B cell (primary cell): ENCODE results near the gene NRROS. TPM values are rescaled to one million over a fixed set of nuclear protein-coding genes. Genes with fewer than 3 reads are reported as not detected.

ENCODE experiments used
- ATAC-seq: fragments of 200-7000 bp; cut with Tn5 transposase; one replicate; pipeline ENCODE4 v1.10.0; 2021; ENCODE audit warnings: low read depth, mild to moderate bottlenecking, moderate number of reproducible peaks, moderate library complexity
- CTCF ChIA-PET: fragments of 350-600 bp; sonication (Branson Sonifier 250); formaldehyde crosslinking; loops from one replicate; lab custom pipeline; 2021; ENCODE audit warnings: antibody characterized with exemption, inconsistent platforms; lab: Charles Lee
- POLR2A ChIA-PET: fragments of 350-600 bp; sonication (Branson Sonifier 250); formaldehyde crosslinking; loops from one replicate; lab custom pipeline; 2021; ENCODE audit warnings: antibody characterized with exemption; lab: Charles Lee
- DNase-seq: peaks from one replicate; pipeline ENCODE4 v3.0.0; 2013
- H2AFZ ChIP-seq: 2 replicates; pipeline ENCODE4 v1.6.1; 2012; ENCODE audit warnings: mild to moderate bottlenecking, low read depth, low read length; ENCODE audit not compliant: insufficient read depth, poor library complexity, severe bottlenecking
- H3K27ac ChIP-seq, 2 donors: 1 replicate in 1 of 2; 2 replicates in 1 of 2; pipeline ENCODE4 v1.5.1; 2012 to 2013; ENCODE audit warnings: low read length in 2 of 2, mild to moderate bottlenecking in 2 of 2, moderate library complexity in 1 of 2
- H3K27me3 ChIP-seq, 4 experiments: fragments of 200-600 bp in 1 of 4; sonication (generic) in 1 of 4; replicated peaks in 1 of 4; 1 replicate in 2 of 4; 2 replicates in 2 of 4; pipeline versions ENCODE4 v1.6.1 to v1.7.0; 2013 to 2016; ENCODE audit warnings: low read length in 3 of 4, mild to moderate bottlenecking in 2 of 4, mixed read lengths in 1 of 4, moderate library complexity in 1 of 4; ENCODE audit not compliant: insufficient read depth in 4 of 4, control insufficient read depth in 3 of 4; ENCODE audit errors: control extremely low read depth in 1 of 4
- H3K36me3 ChIP-seq, 2 experiments: replicated peaks in 1 of 2; 1 replicate in 1 of 2; 2 replicates in 1 of 2; pipeline versions ENCODE4 v1.6.1 to v1.7.1; 2013; ENCODE audit warnings: low read length in 1 of 2; ENCODE audit not compliant: insufficient read depth in 2 of 2, control insufficient read depth in 1 of 2; ENCODE audit errors: control extremely low read depth in 1 of 2, extremely low read depth in 1 of 2
- H3K4me1 ChIP-seq, 2 donors: fragments of 200-600 bp in 1 of 2; sonication (generic) in 1 of 2; 1 replicate in 1 of 2; 2 replicates in 1 of 2; pipeline versions ENCODE4 v1.5.1 to v1.6.1; 2013 to 2017; ENCODE audit warnings: low read length in 2 of 2; ENCODE audit not compliant: control insufficient read depth in 2 of 2, insufficient read depth in 2 of 2
- H3K4me2 ChIP-seq: replicated peaks from 2 replicates; pipeline ENCODE3; 2012; ENCODE audit warnings: mild to moderate bottlenecking, low read depth, low read length; ENCODE audit not compliant: poor library complexity, severe bottlenecking
- H3K4me3 ChIP-seq, 5 experiments: fragments of 200-600 bp in 1 of 5; sonication (generic) in 1 of 5; 1 replicate in 3 of 5; 2 replicates in 2 of 5; pipeline versions ENCODE4 v1.5.1 to v1.7.0; 2011 to 2016; ENCODE audit warnings: low read length in 4 of 5, mild to moderate bottlenecking in 4 of 5, low read depth in 2 of 5, control low read depth in 1 of 5, moderate library complexity in 1 of 5; ENCODE audit not compliant: insufficient read depth in 1 of 5; ENCODE audit errors: control extremely low read depth in 1 of 5, extremely low read depth in 1 of 5
- H3K79me2 ChIP-seq: fragments of 200-600 bp; sonication (generic); one replicate; pipeline ENCODE4 v1.6.0; 2016; ENCODE audit warnings: low read length; ENCODE audit not compliant: control insufficient read depth, insufficient read depth
- H3K9ac ChIP-seq: fragments of 200-600 bp; sonication (generic); 2 replicates; pipeline ENCODE4 v1.6.1; 2017; ENCODE audit warnings: mild to moderate bottlenecking, low read length, moderate library complexity
- H3K9me3 ChIP-seq, 3 donors: one replicate each; pipeline versions ENCODE4 v1.6.1 to v1.7.1; 2013; ENCODE audit warnings: low read length in 2 of 3; ENCODE audit not compliant: control insufficient read depth in 2 of 3, insufficient read depth in 1 of 3; ENCODE audit errors: control extremely low read depth in 1 of 3
- H4K20me1 ChIP-seq: 2 replicates; pipeline ENCODE4 v1.6.0; 2012; ENCODE audit warnings: mild to moderate bottlenecking, low read length; ENCODE audit not compliant: insufficient read depth, control insufficient read depth, poor library complexity, severe bottlenecking
- H3K27ac Mint-ChIP-seq: one replicate; pipeline ENCODE4 v1.8.0; 2021; ENCODE audit warnings: mixed read lengths
- H3K27me3 Mint-ChIP-seq: one replicate; pipeline ENCODE4 v1.8.0; 2021; ENCODE audit warnings: mixed read lengths
- H3K4me1 Mint-ChIP-seq: one replicate; pipeline ENCODE4 v1.8.0; 2021; ENCODE audit warnings: mixed read lengths
- H3K4me3 Mint-ChIP-seq: one replicate; pipeline ENCODE4 v1.8.0; 2021; ENCODE audit warnings: mixed read lengths
- H3K9me3 Mint-ChIP-seq: one replicate; pipeline ENCODE4 v1.8.0; 2022; ENCODE audit warnings: mixed read lengths; ENCODE audit not compliant: insufficient read depth
- CTCF ChIP-seq: fragments of 200-600 bp; IDR thresholded peaks from one replicate; pipeline ENCODE4 v1.8.0; 2022; ENCODE audit warnings: antibody characterized with exemption, mild to moderate bottlenecking
- EZH2 ChIP-seq: IDR thresholded peaks from 2 replicates; pipeline ENCODE4 v1.6.1; 2012; ENCODE audit warnings: borderline replicate concordance, low read depth, mild to moderate bottlenecking, moderate library complexity, low read length; ENCODE audit not compliant: insufficient read depth, poor library complexity, severe bottlenecking
- WGBS: methylation state at CpG from one replicate; pipeline ENCODE4 v1.1.5; 2013; ENCODE audit warnings: missing lambda C conversion rate; ENCODE audit not compliant: insufficient coverage; 5-methylcytosine and 5-hydroxymethylcytosine counted together
- intact Hi-C: fragments of 100-400 bp; cut with micrococcal nuclease; formaldehyde crosslinking; loops from one replicate; pipeline ENCODE4 v1.10.0; 2022
- polyA plus RNA-seq: library from polyadenylated mRNA; depleted of rRNA; stranded (reverse); fragments of >200 nt; gene quantifications from 2 replicates; pipeline ENCODE4 v1.2.3, GENCODE V29; 2012
- total RNA-seq, 2 donors: library from RNA; stranded (reverse); fragments of 120-200 nt in 1 of 2; gene quantifications; 1 replicate in 1 of 2; 2 replicates in 1 of 2; pipeline versions ENCODE4 v1.2.3 to v1.2.4, GENCODE V29; 2013 to 2022

The NRROS gene
- total and polyA plus RNA-seq, 2 donors (not counting 1 experiment from before 2014, with no cell fraction given) = 40.1 to 87.9 TPM

DNA sequence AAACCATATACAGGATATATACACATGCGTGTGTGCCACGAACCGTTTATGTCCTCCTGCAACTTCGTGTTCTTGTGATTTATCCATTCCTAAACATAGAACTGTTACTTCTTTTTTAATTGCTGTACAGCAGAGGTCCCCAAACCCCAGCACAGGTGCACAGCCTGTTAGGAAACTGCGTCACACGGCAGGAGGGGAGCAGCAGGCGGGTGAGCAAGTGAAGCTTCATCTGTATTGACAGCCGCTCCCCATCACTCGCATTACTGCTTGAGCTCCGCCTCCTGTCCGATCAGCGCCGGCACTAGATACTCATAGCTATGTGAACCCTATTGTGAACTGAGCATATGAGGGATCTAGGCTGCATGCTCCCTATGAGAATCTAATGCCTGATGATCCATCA is 34.9 kb upstream of the NRROS start:
- POLR2A ChIA-PET = interaction anchor here (0.6 kb wide), 1 partner anchor 39 kb away, joined by 4 read pairs; no protein-coding TSS in a partner anchor
- H3K9ac ChIP-seq = no peak overlapping the region
- TF ChIP-seq CTCF (peak; percentile 38), EZH2 (no peak)
- CTCF ChIA-PET = interaction anchor here (0.7 to 1.6 kb wide), 14 partner anchors 11 to 351 kb away, joined by 3 to 6 read pairs (median 4); no protein-coding TSS in a partner anchor
- H3K79me2 ChIP-seq = no peaks in the 10 kb centered on the region
- H3K27me3 Mint-ChIP-seq = peaks cover 3% of the 10 kb centered on the region
- H3K9me3 Mint-ChIP-seq = no peaks in the 10 kb centered on the region
- H2AFZ ChIP-seq = no peak overlapping the region
- 27% methylated on average over 9 of the region's 13 CpGs for WGBS
- peaks cover 13% of the 10 kb centered on the region for H3K4me1 Mint-ChIP-seq
- peak overlapping the region; percentile 12 for H3K4me2 ChIP-seq
- no peak overlapping the region for H3K27ac ChIP-seq
- peaks cover 2 to 5% of the 10 kb centered on the region in 2 donors for H3K4me1 ChIP-seq
- H3K27ac Mint-ChIP-seq = no peak overlapping the region
- DNase-seq (peak; percentile 70), ATAC-seq (peak; percentile 63)
- intact Hi-C loops = loop anchor here (10.0 kb wide), 1 partner anchor 230 kb away; no protein-coding TSS in a partner anchor
- H3K4me3 ChIP-seq = no peak overlapping the region
- no peaks in the 10 kb centered on the region for H3K36me3 ChIP-seq
- no peaks in the 10 kb centered on the region for H3K27me3 ChIP-seq
- H4K20me1 ChIP-seq = no peaks in the 10 kb centered on the region
- peak overlapping the region; percentile 41 for H3K4me3 Mint-ChIP-seq
- peaks cover 0 to 6% (median 0%) of the 10 kb centered on the region in 3 donors for H3K9me3 ChIP-seq

DNA sequence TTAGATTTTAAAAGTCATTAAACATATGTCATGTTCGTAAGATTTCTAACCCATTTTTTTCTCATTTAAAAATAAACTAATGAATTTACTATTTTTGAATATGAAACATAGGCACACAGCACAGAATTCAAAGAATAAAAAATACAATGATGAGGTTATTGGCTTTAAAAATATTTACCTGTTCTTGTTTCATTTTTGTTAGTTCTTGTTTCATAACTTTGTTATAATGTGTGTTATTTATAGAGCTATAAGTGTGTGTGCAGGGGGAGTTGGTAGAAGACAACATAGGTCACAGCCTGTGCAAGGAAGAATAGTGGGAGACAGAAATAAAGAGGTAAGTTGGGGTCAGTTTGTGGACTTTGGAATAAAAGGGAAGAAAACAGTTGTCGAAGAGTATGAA is 30.8 kb upstream of the NRROS start:
- H3K9me3 ChIP-seq = peaks cover 0 to 6% (median 0%) of the 10 kb centered on the region in 3 donors
- no peak for TF ChIP-seq CTCF
- no peak for TF ChIP-seq EZH2
- ChIA-PET CTCF (interaction anchor here (1.0 to 10.0 kb wide), 32 partner anchors 9 to 360 kb away, joined by 3 to 259 read pairs (median 8); partner anchors contain the start of genes CEP19, NCBP2, NRROS and PAK2), POLR2A (interaction anchor here (1.8 to 2.0 kb wide), 2 partner anchors 33 to 76 kb away, joined by 7 to 15 read pairs; no protein-coding TSS in a partner anchor)
- no peak overlapping the region for H3K27ac ChIP-seq
- Mint-ChIP-seq H3K9me3 (no peaks in the 10 kb centered on the region), H3K27me3 (peaks cover under 1% of the 10 kb centered on the region), H3K4me3 (no peak overlapping the region), H3K4me1 (peaks cover 17% of the 10 kb centered on the region), H3K27ac (no peak overlapping the region)
- ATAC-seq (no peak), DNase-seq (no peak)
- peaks cover 8 to 12% of the 10 kb centered on the region in 2 donors for H3K4me1 ChIP-seq
- H3K9ac ChIP-seq = no peak overlapping the region
- no peaks in the 10 kb centered on the region for H3K79me2 ChIP-seq
- H3K4me2 ChIP-seq = no peak overlapping the region
- no peaks in the 10 kb centered on the region for H3K27me3 ChIP-seq
- no peak overlapping the region for H2AFZ ChIP-seq
- no peak overlapping the region for H3K4me3 ChIP-seq
- H3K36me3 ChIP-seq = no peaks in the 10 kb centered on the region
- no CpG with 5 or more reads among the region's 2 CpGs for WGBS
- no peaks in the 10 kb centered on the region for H4K20me1 ChIP-seq
- intact Hi-C loops = loop anchor here (1.0 to 10.0 kb wide), 10 partner anchors 16 to 362 kb away; partner anchors contain the start of genes FBXO45, NRROS and WDR53
